ENCODE results near the gene COCH.

COCH gene

GRCh38 chr14:30872602-30873001 is 1.8 kb upstream of the COCH start (continued):
- TF ChIP-seq PRDM6 (tag by site-specific recombination; IDR thresholded peaks at IDR 0.05) (peak; percentile 66), ZSCAN18 (tag by site-specific recombination; IDR thresholded peaks at IDR 0.05) (no peak), SP7 (tag by site-specific recombination; IDR thresholded peaks at IDR 0.05) (peak; percentile 75), ZBTB20 (tag by site-specific recombination; IDR thresholded peaks at IDR 0.05) (0 out of 2 replicates have a peak, but pooled peaks have one; percentile 17), WT1 (tag by site-specific recombination; IDR thresholded peaks at IDR 0.05) (0 out of 2 replicates have a peak, but pooled peaks have one; percentile 12), ZNF449 (tag by site-specific recombination; IDR thresholded peaks at IDR 0.05) (no peak), PRDM10 (tag by site-specific recombination; IDR thresholded peaks at IDR 0.05) (peak; percentile 51; the same call in 1 of the 2 replicates)

- CTCF ChIA-PET, result interaction anchor here (0.7 to 1.3 kb wide), 2 partner anchors 8 to 21 kb away, joined by 3 to 4 read pairs; no protein-coding TSS in a partner anchor
- Histone ChIP-seq H3K36me3 (ENCODE audit: control insufficient read depth in 2 of 2, insufficient read depth in 1 of 2, low read length in 2 of 2) (peaks cover 14 to 15% of the 10 kb centered on the region in 2 experiments), H3K4me3 (ENCODE audit: low read depth, low read length) (no peak overlapping the region), H3K4me1 (ENCODE audit: control insufficient read depth, insufficient read depth, low read length) (peaks cover 5% of the 10 kb centered on the region; the same call in 1 of the 2 replicates), H3K27ac (ENCODE audit: extremely low read depth, low read depth, low read length) (peak overlapping the region; percentile 78; the same call in 1 of the 2 replicates), H3K9me3 (ENCODE audit: control insufficient read depth, insufficient read depth, low read depth, low read length) (no peaks in the 10 kb centered on the region)
- POLR2A ChIA-PET, result interaction anchor here (0.6 to 1.4 kb wide), 3 partner anchors 19 to 153 kb away, joined by 3 to 5 read pairs (median 4); partner anchors contain the start of gene STRN3
- peak; percentile 11; the same call in 1 of the 2 replicates for TF ChIP-seq ZXDB (tag by site-specific recombination; IDR thresholded peaks at IDR 0.05)
- TF ChIP-seq ZNF16 (tag by site-specific recombination; IDR thresholded peaks at IDR 0.05; ENCODE audit: low read depth), result no peak
- peak; percentile 86 for TF ChIP-seq ZBTB17 (tag by site-specific recombination; IDR thresholded peaks at IDR 0.05)
Measured at GRCh38 chr14:30873308-30874119, 845 bp upstream of the COCH start.

- Histone ChIP-seq H3K4me3 (ENCODE audit: low read depth, low read length) (peak overlapping the region; percentile 69), H3K4me1 (ENCODE audit: control insufficient read depth, insufficient read depth, low read length) (peaks cover 5% of the 10 kb centered on the region; the same call in 1 of the 2 replicates), H3K27ac (ENCODE audit: extremely low read depth, low read depth, low read length) (peak overlapping the region; percentile 78; the same call in 1 of the 2 replicates), H3K36me3 (ENCODE audit: control insufficient read depth in 2 of 2, insufficient read depth in 1 of 2, low read length in 2 of 2) (peaks cover 23 to 31% of the 10 kb centered on the region in 2 experiments), H3K9me3 (ENCODE audit: control insufficient read depth, insufficient read depth, low read depth, low read length) (no peaks in the 10 kb centered on the region)
- ChIA-PET POLR2A (interaction anchor here (1.1 kb wide), 1 partner anchor 117 kb away, joined by 3 read pairs; no protein-coding TSS in a partner anchor), CTCF (no interaction called here)
- TF ChIP-seq ZNF335 (tag by site-specific recombination; conservative IDR thresholded peaks at IDR 0.05) (0 out of 2 replicates have a peak, but pooled peaks have one; percentile 54), SP3 (tag by site-specific recombination; IDR thresholded peaks at IDR 0.05) (0 out of 2 replicates have a peak, but pooled peaks have one; percentile 19), ZBTB26 (tag by site-specific recombination; optimal IDR thresholded peaks at IDR 0.05) (peak; percentile 48), GLIS1 (tag by site-specific recombination; IDR thresholded peaks at IDR 0.05) (peak; percentile 81; the same call in 1 of the 2 replicates), ZNF645 (tag by site-specific recombination; IDR thresholded peaks at IDR 0.05) (no peak), SP7 (tag by site-specific recombination; IDR thresholded peaks at IDR 0.05) (0 out of 2 replicates have a peak, but pooled peaks have one; percentile 6), ZBTB20 (tag by site-specific recombination; IDR thresholded peaks at IDR 0.05) (peak; percentile 88), ZNF423 (tag by site-specific recombination; IDR thresholded peaks at IDR 0.05) (0 out of 2 replicates have a peak, but pooled peaks have one; percentile 11), GLIS2 (tag by site-specific recombination; IDR thresholded peaks at IDR 0.05) (peak; percentile 54)
Measured at GRCh38 chr14:30874999-30875787, 834 bp downstream of the COCH start.
